ENCODE measurements around the gene UBE2F.

The UBE2F gene

GRCh38 chr2:238080518-238080917 lies 113.7 kb downstream of the UBE2F start:
- DNase-seq (ENCODE audit: low spot score) (peak; percentile 33), ATAC-seq (ENCODE audit: low read depth) (no peak)
- no peak overlapping the region for H3K27ac ChIP-seq (ENCODE audit: poor library complexity, severe bottlenecking)
- TF ChIP-seq CTCF (IDR thresholded peaks at IDR 0.05; ENCODE audit: poor library complexity, severe bottlenecking), result no peak
- H3K4me3 ChIP-seq (ENCODE audit: severe bottlenecking), result no peak overlapping the region
- no peaks in the 10 kb centered on the region for H3K4me1 ChIP-seq (ENCODE audit: insufficient read depth, poor library complexity, severe bottlenecking)
- no peaks in the 10 kb centered on the region for H3K9me3 ChIP-seq (ENCODE audit: severe bottlenecking)
- H3K36me3 ChIP-seq (ENCODE audit: low read depth), result peaks cover 63% of the 10 kb centered on the region
- H3K27me3 ChIP-seq (ENCODE audit: insufficient read depth, poor library complexity, severe bottlenecking), result no peaks in the 10 kb centered on the region

GRCh38 chr2:238081150-238081549 lies 114.3 kb downstream of the UBE2F start:
- Histone ChIP-seq H3K27ac (ENCODE audit: poor library complexity, severe bottlenecking) (no peak overlapping the region), H3K27me3 (ENCODE audit: insufficient read depth, poor library complexity, severe bottlenecking) (no peaks in the 10 kb centered on the region), H3K4me3 (ENCODE audit: severe bottlenecking) (no peak overlapping the region), H3K4me1 (ENCODE audit: insufficient read depth, poor library complexity, severe bottlenecking) (no peaks in the 10 kb centered on the region), H3K36me3 (ENCODE audit: low read depth) (peaks cover 59% of the 10 kb centered on the region), H3K9me3 (ENCODE audit: severe bottlenecking) (no peaks in the 10 kb centered on the region)
- no peak for TF ChIP-seq CTCF (IDR thresholded peaks at IDR 0.05; ENCODE audit: poor library complexity, severe bottlenecking)
- DNase-seq (ENCODE audit: low spot score), result peak; percentile 18
- no peak for ATAC-seq (ENCODE audit: low read depth)

GRCh38 chr2:238081561-238081960 lies 114.7 kb downstream of the UBE2F start:
- Histone ChIP-seq H3K36me3 (ENCODE audit: low read depth) (peaks cover 56% of the 10 kb centered on the region), H3K27ac (ENCODE audit: poor library complexity, severe bottlenecking) (no peak overlapping the region)

GRCh38 chr2:238082151-238082550 lies 115.3 kb downstream of the UBE2F start:
- TF ChIP-seq CTCF (IDR thresholded peaks at IDR 0.05; ENCODE audit: poor library complexity, severe bottlenecking), result no peak
- no peaks in the 10 kb centered on the region for H3K27me3 ChIP-seq (ENCODE audit: insufficient read depth, poor library complexity, severe bottlenecking)
- H3K9me3 ChIP-seq (ENCODE audit: severe bottlenecking), result no peaks in the 10 kb centered on the region
- DNase-seq (ENCODE audit: low spot score) (peak; percentile 36), ATAC-seq (ENCODE audit: low read depth) (no peak)
- peaks cover 50% of the 10 kb centered on the region for H3K36me3 ChIP-seq (ENCODE audit: low read depth)
- no peak overlapping the region for H3K27ac ChIP-seq (ENCODE audit: poor library complexity, severe bottlenecking)
- H3K4me1 ChIP-seq (ENCODE audit: insufficient read depth, poor library complexity, severe bottlenecking), result no peaks in the 10 kb centered on the region
- H3K4me3 ChIP-seq (ENCODE audit: severe bottlenecking), result no peak overlapping the region

More at GRCh38 chr2:238081561-238081960, 114.7 kb downstream of the UBE2F start:
- ATAC-seq (ENCODE audit: low read depth) (no peak), DNase-seq (ENCODE audit: low spot score) (peak; percentile 15)
- Histone ChIP-seq H3K9me3 (ENCODE audit: severe bottlenecking) (no peaks in the 10 kb centered on the region), H3K4me3 (ENCODE audit: severe bottlenecking) (no peak overlapping the region), H3K4me1 (ENCODE audit: insufficient read depth, poor library complexity, severe bottlenecking) (no peaks in the 10 kb centered on the region), H3K27me3 (ENCODE audit: insufficient read depth, poor library complexity, severe bottlenecking) (no peaks in the 10 kb centered on the region)
- TF ChIP-seq CTCF (IDR thresholded peaks at IDR 0.05; ENCODE audit: poor library complexity, severe bottlenecking), result no peak

- Histone ChIP-seq H3K36me3 (ENCODE audit: low read depth) (peaks cover 46% of the 10 kb centered on the region), H3K27ac (ENCODE audit: poor library complexity, severe bottlenecking) (no peak overlapping the region), H3K4me1 (ENCODE audit: insufficient read depth, poor library complexity, severe bottlenecking) (no peaks in the 10 kb centered on the region), H3K4me3 (ENCODE audit: severe bottlenecking) (no peak overlapping the region), H3K27me3 (ENCODE audit: insufficient read depth, poor library complexity, severe bottlenecking) (no peaks in the 10 kb centered on the region), H3K9me3 (ENCODE audit: severe bottlenecking) (no peaks in the 10 kb centered on the region)
- DNase-seq (ENCODE audit: low spot score) (peak; percentile 8), ATAC-seq (ENCODE audit: low read depth) (no peak)
- TF ChIP-seq CTCF (IDR thresholded peaks at IDR 0.05; ENCODE audit: poor library complexity, severe bottlenecking), result no peak
These were observed 116.0 kb downstream of the UBE2F start for GRCh38 chr2:238082827-238083226.

Measured in RWPE2 (cell line).